DND-41 (cell line): ENCODE data around the gene ZNF493.

ENCODE experiments used
- CTCF ChIP-seq: IDR thresholded peaks from 2 replicates; pipeline ENCODE4 v1.5.1; 2012; ENCODE audit warnings: borderline replicate concordance, low read length, moderate library complexity, mild to moderate bottlenecking; ENCODE audit not compliant: poor library complexity, severe bottlenecking; ENCODE audit errors: extremely low read depth
- EZH2 ChIP-seq: IDR thresholded peaks from 3 replicates; pipeline ENCODE4 v1.6.1; 2012; ENCODE audit warnings: borderline replicate concordance, low read depth, mild to moderate bottlenecking, moderate library complexity, low read length, inconsistent platforms; ENCODE audit not compliant: severe bottlenecking

- TF ChIP-seq CTCF (no peak), EZH2 (no peak)
Measured at GRCh38 chr19:21463449-21464105, 66.6 kb downstream of the ZNF493 start.
